Stomach smooth muscle (tissue), 2 donors: ENCODE results near the gene LSM4.
A peak's percentile ranks its signal among the peaks of the same experiment; 100 is the strongest.

ENCODE experiments used
- H3K27ac ChIP-seq: one replicate; pipeline ENCODE4 v1.7.0; 2013; ENCODE audit warnings: mild to moderate bottlenecking, low read length, inconsistent platforms
- H3K27me3 ChIP-seq, 2 donors: one replicate each; pipeline ENCODE4 v1.7.0; 2013; ENCODE audit warnings: low read length in 2 of 2; ENCODE audit not compliant: insufficient read depth in 2 of 2, control insufficient read depth in 1 of 2
- H3K36me3 ChIP-seq, 2 donors: one replicate each; pipeline ENCODE4 v1.7.0; 2013; ENCODE audit warnings: low read length in 2 of 2; ENCODE audit not compliant: control insufficient read depth in 2 of 2, insufficient read depth in 2 of 2
- H3K4me1 ChIP-seq: one replicate; pipeline ENCODE4 v1.7.0; 2013; ENCODE audit warnings: low read length; ENCODE audit not compliant: control insufficient read depth, insufficient read depth
- H3K4me3 ChIP-seq, 2 donors: one replicate each; pipeline ENCODE4 v1.7.0; 2013; ENCODE audit warnings: low read length in 2 of 2
- H3K9ac ChIP-seq, 2 donors: one replicate each; pipeline ENCODE4 v1.7.0; 2013; ENCODE audit warnings: low read length in 2 of 2, mild to moderate bottlenecking in 1 of 2
- H3K9me3 ChIP-seq, 2 donors: one replicate each; pipeline ENCODE4 v1.7.0; 2013; ENCODE audit warnings: low read length in 2 of 2; ENCODE audit not compliant: control insufficient read depth in 2 of 2
- donor health status: healthy.
- donor health status: Pancreatic carcinoma.

The LSM4 gene

GRCh38 chr19:18282021-18282787 lies 40.7 kb downstream of the LSM4 start:
- Histone ChIP-seq H3K9ac (peak overlapping the region; percentile 96 to 99), H3K4me3 (peak overlapping the region; percentile 55 to 80), H3K27ac (peak overlapping the region; percentile 99), H3K4me1 (peaks cover 36% of the 10 kb centered on the region), H3K9me3 (no peaks in the 10 kb centered on the region), H3K36me3 (peaks cover 7 to 9% of the 10 kb centered on the region in 2 donors), H3K27me3 (no peaks in the 10 kb centered on the region)

GRCh38 chr19:18281082-18282020 lies 41.5 kb downstream of the LSM4 start, which contains the start of gene JUND:
Gene JUND, minus strand, starts transcription at chr19:18281622. Its CDS starts 138 bp downstream, at chr19:18281484.
- peak within 1 kb of the TSS; percentile 99 for H3K27ac ChIP-seq
- H3K4me1 ChIP-seq: peaks cover 35% of the 10 kb centered on the region
- H3K4me3 ChIP-seq: peak within 1 kb of the TSS; percentile 97 to 99
- H3K36me3 ChIP-seq: peaks cover 7 to 9% of the 10 kb centered on the region in 2 donors
- H3K27me3 ChIP-seq: no peaks in the 10 kb centered on the region
- H3K9me3 ChIP-seq: no peaks in the 10 kb centered on the region
- H3K9ac ChIP-seq: peak within 1 kb of the TSS; percentile 99 to 100

- no peaks in the 10 kb centered on the region for H3K27me3 ChIP-seq
- H3K27ac ChIP-seq: peak overlapping the region; percentile 99
- H3K36me3 ChIP-seq: peaks cover 7 to 9% of the 10 kb centered on the region in 2 donors
- peaks cover 40% of the 10 kb centered on the region for H3K4me1 ChIP-seq
- peak overlapping the region; percentile 97 to 99 for H3K4me3 ChIP-seq
- H3K9ac ChIP-seq: peak overlapping the region; percentile 99 to 100
- H3K9me3 ChIP-seq: no peaks in the 10 kb centered on the region
These were observed 42.4 kb downstream of the LSM4 start for GRCh38 chr19:18280247-18281081.

GRCh38 chr19:18279516-18280246 lies 43.2 kb downstream of the LSM4 start:
- Histone ChIP-seq H3K4me3 (peak overlapping the region; percentile 97 to 99), H3K4me1 (peaks cover 48% of the 10 kb centered on the region), H3K36me3 (peaks cover 7 to 9% of the 10 kb centered on the region in 2 donors), H3K9ac (peak overlapping the region; percentile 99 to 100), H3K27ac (peak overlapping the region; percentile 99), H3K27me3 (no peaks in the 10 kb centered on the region), H3K9me3 (no peaks in the 10 kb centered on the region)

GRCh38 chr19:18279266-18279515 lies 43.7 kb downstream of the LSM4 start:
- Histone ChIP-seq H3K27me3 (no peaks in the 10 kb centered on the region), H3K9me3 (no peaks in the 10 kb centered on the region), H3K4me1 (peaks cover 53% of the 10 kb centered on the region), H3K4me3 (peak overlapping the region; percentile 65 to 99), H3K27ac (peak overlapping the region; percentile 99), H3K36me3 (peaks cover 7 to 9% of the 10 kb centered on the region in 2 donors), H3K9ac (peak overlapping the region; percentile 99 to 100)

- H3K27me3 ChIP-seq: no peaks in the 10 kb centered on the region
- H3K9me3 ChIP-seq: no peaks in the 10 kb centered on the region
- peak overlapping the region; percentile 99 to 100 for H3K9ac ChIP-seq
- H3K36me3 ChIP-seq: peaks cover 7 to 9% of the 10 kb centered on the region in 2 donors
- H3K27ac ChIP-seq: peak overlapping the region; percentile 99
- peak overlapping the region; percentile 65 to 99 for H3K4me3 ChIP-seq
- H3K4me1 ChIP-seq: peaks cover 57% of the 10 kb centered on the region
These were observed 44.2 kb downstream of the LSM4 start for GRCh38 chr19:18278521-18279265.

GRCh38 chr19:18274781-18275356 lies 48.0 kb downstream of the LSM4 start:
- Histone ChIP-seq H3K4me1 (peaks cover 44% of the 10 kb centered on the region), H3K27me3 (no peaks in the 10 kb centered on the region), H3K9ac (peak overlapping the region; percentile 51 to 63)

GRCh38 chr19:18274219-18274780 lies 48.6 kb downstream of the LSM4 start, which contains the start of gene IQCN:
Gene IQCN, minus strand, starts transcription at chr19:18274452. Its CDS starts 4,974 bp downstream, at chr19:18269478.
- Histone ChIP-seq H3K4me1 (peaks cover 43% of the 10 kb centered on the region), H3K36me3 (peaks cover 7 to 9% of the 10 kb centered on the region in 2 donors), H3K4me3 (peak within 1 kb of the TSS; percentile 44 to 60), H3K9me3 (no peaks in the 10 kb centered on the region), H3K9ac (peak within 1 kb of the TSS; percentile 51 to 63), H3K27ac (peak within 1 kb of the TSS; percentile 80), H3K27me3 (no peaks in the 10 kb centered on the region)

More at GRCh38 chr19:18274781-18275356, 48.0 kb downstream of the LSM4 start:
- no peaks in the 10 kb centered on the region for H3K9me3 ChIP-seq
- H3K36me3 ChIP-seq: peaks cover 7 to 9% of the 10 kb centered on the region in 2 donors
- peak overlapping the region; percentile 44 to 60 for H3K4me3 ChIP-seq
- peak overlapping the region; percentile 80 for H3K27ac ChIP-seq
